Measurements from ENCODE around the gene CHRNA7. TPM values are rescaled to one million over a fixed set of nuclear protein-coding genes. Genes with fewer than 3 reads are reported as not detected.

Gene CHRNA7
- total RNA-seq, 1 donor from 2014 or later, result 1.5 TPM

- H4K20me1 ChIP-seq (ENCODE audit: insufficient read depth, low read length), result no peaks in the 10 kb centered on the region
- H3K9ac ChIP-seq (ENCODE audit: low read length), result no peak overlapping the region
- no peaks in the 10 kb centered on the region for H3K4me1 ChIP-seq (ENCODE audit: insufficient read depth, low read length)
- no peak overlapping the region for H3K4me3 ChIP-seq (ENCODE audit: insufficient read depth, low read depth, low read length)
- FAIRE-seq (no peak), DNase-seq (ENCODE audit: low read depth) (no peak)
- no peak overlapping the region for H2AFZ ChIP-seq (ENCODE audit: low read depth, low read length)
- no peak overlapping the region for H3K4me2 ChIP-seq (ENCODE audit: low read length)
- no peak overlapping the region for H3K27ac ChIP-seq (ENCODE audit: low read depth, low read length)
- TF ChIP-seq CTCF (IDR thresholded peaks at IDR 0.05; ENCODE audit: insufficient read depth, low read depth, low read length) (no peak), EZH2 (IDR thresholded peaks at IDR 0.05; ENCODE audit: insufficient read depth, low read length) (no peak)
- H3K36me3 Mint-ChIP-seq (ENCODE audit: low read depth, unreplicated experiment), result no peaks in the 10 kb centered on the region
- no peaks in the 10 kb centered on the region for H3K4me1 Mint-ChIP-seq (ENCODE audit: low read depth, unreplicated experiment)
- H3K9me3 ChIP-seq (ENCODE audit: insufficient read depth, low read depth, low read length), result no peaks in the 10 kb centered on the region
- no peaks in the 10 kb centered on the region for H3K27me3 ChIP-seq (ENCODE audit: insufficient read depth, low read length)
- no peak overlapping the region for H3K27ac Mint-ChIP-seq (ENCODE audit: unreplicated experiment)
- no peak overlapping the region for H3K4me3 Mint-ChIP-seq (ENCODE audit: unreplicated experiment)
- no peaks in the 10 kb centered on the region for H3K36me3 ChIP-seq (ENCODE audit: insufficient read depth, low read length)
- no peaks in the 10 kb centered on the region for H3K79me2 ChIP-seq (ENCODE audit: insufficient read depth, low read length)
- H3K9me3 Mint-ChIP-seq (ENCODE audit: unreplicated experiment), result peaks cover 4% of the 10 kb centered on the region
- peaks cover 3% of the 10 kb centered on the region for H3K27me3 Mint-ChIP-seq (ENCODE audit: low read depth, unreplicated experiment)
Observed at GRCh38 chr15:32099956-32100684, 69.8 kb downstream of the CHRNA7 start.

- no peak for DNase-seq (ENCODE audit: low read depth)
- Histone ChIP-seq H2AFZ (ENCODE audit: low read depth, low read length) (no peak overlapping the region), H3K9ac (ENCODE audit: low read length) (no peak overlapping the region), H3K27ac (ENCODE audit: low read depth, low read length) (no peak overlapping the region), H3K9me3 (ENCODE audit: insufficient read depth, low read depth, low read length) (no peaks in the 10 kb centered on the region), H3K4me3 (ENCODE audit: insufficient read depth, low read depth, low read length) (no peak overlapping the region), H3K27me3 (ENCODE audit: insufficient read depth, low read length) (no peaks in the 10 kb centered on the region), H3K79me2 (ENCODE audit: insufficient read depth, low read length) (no peaks in the 10 kb centered on the region), H3K36me3 (ENCODE audit: insufficient read depth, low read length) (no peaks in the 10 kb centered on the region), H4K20me1 (ENCODE audit: insufficient read depth, low read length) (no peaks in the 10 kb centered on the region), H3K4me1 (ENCODE audit: insufficient read depth, low read length) (no peaks in the 10 kb centered on the region), H3K4me2 (ENCODE audit: low read length) (no peak overlapping the region)
- no peak overlapping the region for H3K27ac Mint-ChIP-seq (ENCODE audit: unreplicated experiment)
- TF ChIP-seq EZH2 (IDR thresholded peaks at IDR 0.05; ENCODE audit: insufficient read depth, low read length) (no peak), CTCF (IDR thresholded peaks at IDR 0.05; ENCODE audit: insufficient read depth, low read depth, low read length) (no peak)
- no peaks in the 10 kb centered on the region for H3K36me3 Mint-ChIP-seq (ENCODE audit: low read depth, unreplicated experiment)
- H3K4me3 Mint-ChIP-seq (ENCODE audit: unreplicated experiment), result no peak overlapping the region
- H3K4me1 Mint-ChIP-seq (ENCODE audit: low read depth, unreplicated experiment), result peaks cover 2% of the 10 kb centered on the region
- H3K27me3 Mint-ChIP-seq (ENCODE audit: low read depth, unreplicated experiment), result no peaks in the 10 kb centered on the region
- H3K9me3 Mint-ChIP-seq (ENCODE audit: unreplicated experiment), result peaks cover 4% of the 10 kb centered on the region
- FAIRE-seq, result no peak
Observed at GRCh38 chr15:32104061-32104995, 74.0 kb downstream of the CHRNA7 start.
